SK-N-SH (cell line): Measurements from ENCODE around the gene MEG3. TPM values are rescaled to one million over a fixed set of nuclear protein-coding genes. Genes with fewer than 3 reads are reported as not detected.

Experiments
- CTCF ChIA-PET: fragments of 300-600, 350-600 bp; formaldehyde crosslinking; extraction: SDS; loops from one replicate; lab custom pipeline; 2021; lab: Yijun Ruan, JAX
- POLR2A ChIA-PET: fragments of 350-600 bp; sonication (Branson Sonifier 250); formaldehyde crosslinking; extraction: SDS; loops from one replicate; lab custom pipeline; 2020; ENCODE audit warnings: antibody characterized with exemption, inconsistent platforms; lab: Yijun Ruan, JAX
- DNase-seq: peaks from one replicate; pipeline ENCODE4 v3.0.0; 2012
- H2AFZ ChIP-seq: fragments of 200-600 bp; sonication (generic); 2 replicates; pipeline ENCODE4 v1.8.1; 2016; ENCODE audit warnings: antibody characterized with exemption, mild to moderate bottlenecking, low read depth
- H3F3A ChIP-seq: fragments of 200-600 bp; sonication (generic); replicated peaks from 2 replicates; pipeline ENCODE3; 2016; ENCODE audit warnings: antibody characterized with exemption, mild to moderate bottlenecking; ENCODE audit not compliant: insufficient read depth
- H3K27ac ChIP-seq, 2 experiments: fragments of 200-500 bp in 1 of 2; fragments of 200-600 bp in 1 of 2; sonication (Bioruptor generic) in 1 of 2; sonication (generic), shearing (Covaris generic) in 1 of 2; 2 replicates each; pipeline versions ENCODE4 v1.5.1 to v1.6.1; 2014 to 2016; ENCODE audit warnings: low read depth in 2 of 2, inconsistent platforms in 1 of 2, low read length in 1 of 2, mild to moderate bottlenecking in 1 of 2, mixed read lengths in 1 of 2
- H3K27me3 ChIP-seq: fragments of 200-600 bp; sonication (generic), shearing (Covaris generic); 2 replicates; pipeline ENCODE4 v1.6.1; 2016; ENCODE audit warnings: mixed run types; ENCODE audit not compliant: insufficient read depth
- H3K36me3 ChIP-seq, 2 experiments: fragments of 200-500 bp in 1 of 2; fragments of 200-600 bp in 1 of 2; sonication (Bioruptor generic) in 1 of 2; sonication (generic) in 1 of 2; replicated peaks in 1 of 2; 2 replicates each; pipeline versions ENCODE3 to v1.5.1; 2014 to 2016; ENCODE audit warnings: low read length in 1 of 2, mild to moderate bottlenecking in 1 of 2; ENCODE audit not compliant: insufficient read depth in 2 of 2, control insufficient read depth in 1 of 2
- H3K4me1 ChIP-seq, 2 experiments: fragments of 200-500 bp in 1 of 2; fragments of 200-600 bp in 1 of 2; sonication (Bioruptor generic) in 1 of 2; sonication (generic), shearing (Covaris generic) in 1 of 2; 2 replicates each; pipeline versions ENCODE4 v1.5.1 to v1.6.1; 2014 to 2016; ENCODE audit warnings: low read depth in 1 of 2, low read length in 1 of 2, mixed run types in 1 of 2; ENCODE audit not compliant: insufficient read depth in 2 of 2, control insufficient read depth in 1 of 2
- H3K4me2 ChIP-seq: fragments of 200-600 bp; sonication (generic), shearing (Covaris generic); 2 replicates; pipeline ENCODE4 v1.6.1; 2017; ENCODE audit warnings: mixed run types
- H3K4me3 ChIP-seq, 2 experiments: fragments of 200-500 bp in 1 of 2; fragments of 200-600 bp in 1 of 2; sonication (Bioruptor generic) in 1 of 2; sonication (generic), shearing (Covaris generic) in 1 of 2; 2 replicates each; pipeline versions ENCODE4 v1.5.1 to v1.8.1; 2014 to 2016; ENCODE audit warnings: low read depth in 2 of 2, inconsistent platforms in 1 of 2, low read length in 1 of 2, mild to moderate bottlenecking in 1 of 2, mixed read lengths in 1 of 2, moderate library complexity in 1 of 2
- H3K79me2 ChIP-seq: fragments of 200-600 bp; sonication (generic); 2 replicates; pipeline ENCODE4 v1.8.1; 2017; ENCODE audit warnings: mild to moderate bottlenecking; ENCODE audit not compliant: insufficient read depth
- H3K9ac ChIP-seq: fragments of 200-600 bp; sonication (generic); 2 replicates; pipeline ENCODE4 v1.6.1; 2017; ENCODE audit warnings: mixed run types
- H3K9me2 ChIP-seq: fragments of 200-600 bp; sonication (generic); 2 replicates; pipeline ENCODE4 v1.6.1; 2017; ENCODE audit warnings: mixed run types
- H3K9me3 ChIP-seq: fragments of 200-600 bp; sonication (generic); 2 replicates; pipeline ENCODE4 v1.6.1; 2017; ENCODE audit warnings: mixed run types, mild to moderate bottlenecking, moderate library complexity
- H4K20me1 ChIP-seq: fragments of 200-600 bp; sonication (generic); 2 replicates; pipeline ENCODE4 v1.6.1; 2017; ENCODE audit warnings: mild to moderate bottlenecking, mixed run types; ENCODE audit not compliant: insufficient read depth
- EP300 ChIP-seq, 2 experiments: IDR thresholded peaks; 2 replicates each; pipeline versions ENCODE4 v1.4.0 to v1.6.1; 2012; ENCODE audit warnings: borderline replicate concordance in 1 of 2, low read depth in 1 of 2, low read length in 1 of 2
- FOSL2 ChIP-seq: IDR thresholded peaks from 2 replicates; pipeline ENCODE4 v1.4.0; 2012; ENCODE audit warnings: low read depth, mild to moderate bottlenecking, moderate library complexity, borderline replicate concordance
- FOXJ3 ChIP-seq: sonication (generic); formaldehyde crosslinking; IDR thresholded peaks from 2 replicates; pipeline ENCODE4 v1.5.1; 2020; ENCODE audit warnings: mild to moderate bottlenecking, missing genetic modification reagents
- GATA2 ChIP-seq: sonication (generic); formaldehyde crosslinking; IDR thresholded peaks from 2 replicates; pipeline ENCODE4 v1.5.0; 2020; ENCODE audit warnings: mild to moderate bottlenecking, missing genetic modification reagents
- MAX ChIP-seq: IDR thresholded peaks from 2 replicates; pipeline ENCODE4 v1.4.0; 2012; ENCODE audit warnings: low read depth
- NFIC ChIP-seq: IDR thresholded peaks from 2 replicates; pipeline ENCODE4 v1.4.0; 2012; ENCODE audit warnings: borderline replicate concordance
- RAD21 ChIP-seq: IDR thresholded peaks from 2 replicates; pipeline ENCODE4 v1.6.1; 2012; ENCODE audit warnings: mild to moderate bottlenecking, low read length
- REST ChIP-seq: IDR thresholded peaks from 2 replicates; pipeline ENCODE4 v1.6.1; 2012; ENCODE audit warnings: mild to moderate bottlenecking, low read depth, low read length, moderate library complexity
- RFX5 ChIP-seq: IDR thresholded peaks from 2 replicates; pipeline ENCODE4 v1.6.1; 2012; ENCODE audit warnings: mild to moderate bottlenecking, improper control_type of control experiment, low read length
- USF2 ChIP-seq: fragments of 150-350 bp; IDR thresholded peaks from 2 replicates; pipeline ENCODE4 v1.6.1; 2017; ENCODE audit warnings: antibody characterized with exemption, low read length, low read depth, borderline replicate concordance
- ZBTB33 ChIP-seq: IDR thresholded peaks from 2 replicates; pipeline ENCODE4 v1.4.0; 2012; ENCODE audit warnings: low read depth, borderline replicate concordance
- WGBS: methylation state at CpG from one replicate; pipeline ENCODE4 v1.1.6; 2017; ENCODE audit warnings: low lambda C conversion rate; 5-methylcytosine and 5-hydroxymethylcytosine counted together
- polyA plus RNA-seq, 3 experiments: library from polyadenylated mRNA; depleted of rRNA; stranded (reverse); fragments of >200 nt; gene quantifications; 2 replicates each; pipeline ENCODE4 v1.2.3, GENCODE V29; 2012

Gene MEG3
- polyA plus RNA-seq, 1 of the 3 experiments (the other 2 are of a cell fraction) = not detected

- Histone ChIP-seq H3K9me2 (no peaks in the 10 kb centered on the region), H3K79me2 (no peaks in the 10 kb centered on the region), H3K4me3 (no peak overlapping the region), H2AFZ (no peak overlapping the region), H3K9me3 (no peaks in the 10 kb centered on the region), H3K4me1 (no peaks in the 10 kb centered on the region; a peak in 1 of 4 replicates), H3K4me2 (no peak overlapping the region), H3F3A (no peaks in the 10 kb centered on the region), H3K27me3 (no peaks in the 10 kb centered on the region), H3K36me3 (no peaks in the 10 kb centered on the region), H3K9ac (no peak overlapping the region), H3K27ac (no peak overlapping the region), H4K20me1 (no peaks in the 10 kb centered on the region)
- no peak for DNase-seq
- 60% methylated on average over 7 of the region's 10 CpGs for WGBS
- ChIA-PET POLR2A (no interaction called here), CTCF (no interaction called here)
- no peak for TF ChIP-seq GATA2 (CRISPR knock-in tag)
Measured at GRCh38 chr14:100813291-100813690, 12.6 kb upstream of the MEG3 start.

- CTCF ChIA-PET = interaction anchor here (1.3 to 1.8 kb wide), 2 partner anchors 13 to 19 kb away, joined by 3 to 5 read pairs; no protein-coding TSS in a partner anchor
- H3K79me2 ChIP-seq = no peaks in the 10 kb centered on the region
- H3K4me3 ChIP-seq = no peak overlapping the region
- TF ChIP-seq GATA2 (CRISPR knock-in tag) (no peak), RFX5 (no peak), FOXJ3 (CRISPR knock-in tag) (no peak), NFIC (no peak), ZBTB33 (no peak)
- no peak for DNase-seq
- no peak overlapping the region for H3K4me2 ChIP-seq
- POLR2A ChIA-PET = no interaction called here
- no peaks in the 10 kb centered on the region for H4K20me1 ChIP-seq
- no peaks in the 10 kb centered on the region for H3K9me3 ChIP-seq
- no peak overlapping the region for H3K27ac ChIP-seq
- no peaks in the 10 kb centered on the region for H3K27me3 ChIP-seq
- H3K4me1 ChIP-seq = no peaks in the 10 kb centered on the region; a peak in 1 of 4 replicates
- H3F3A ChIP-seq = no peaks in the 10 kb centered on the region
- H3K9ac ChIP-seq = no peak overlapping the region
- H3K36me3 ChIP-seq = no peaks in the 10 kb centered on the region
- 60% methylated on average over 7 of the region's 15 CpGs for WGBS
- H2AFZ ChIP-seq = no peak overlapping the region
- H3K9me2 ChIP-seq = no peaks in the 10 kb centered on the region
Measured at GRCh38 chr14:100815478-100816285, 10.2 kb upstream of the MEG3 start.

- CTCF ChIA-PET = no interaction called here
- POLR2A ChIA-PET = no interaction called here
- TF ChIP-seq USF2 = no peak
- no peak for TF ChIP-seq EP300 (IDR thresholded peaks at IDR 0.05; ENCODE audit: borderline replicate concordance in 1 of 2, low read depth in 1 of 2, low read length in 1 of 2)
- TF ChIP-seq REST = no peak
- no peak for TF ChIP-seq MAX
- TF ChIP-seq FOSL2 = no peak
- no peak for TF ChIP-seq RAD21
Measured at GRCh38 chr14:100816286-100816949, 9.5 kb upstream of the MEG3 start.

More at GRCh38 chr14:100816286-100816949, 9.5 kb upstream of the MEG3 start:
- Histone ChIP-seq H3K4me2 (no peak overlapping the region), H2AFZ (no peak overlapping the region), H3K27me3 (no peaks in the 10 kb centered on the region), H3F3A (no peaks in the 10 kb centered on the region), H3K9me2 (no peaks in the 10 kb centered on the region), H3K79me2 (no peaks in the 10 kb centered on the region), H3K9ac (no peak overlapping the region), H3K36me3 (no peaks in the 10 kb centered on the region), H3K4me3 (no peak overlapping the region), H3K4me1 (no peaks in the 10 kb centered on the region; a peak in 1 of 4 replicates), H3K27ac (no peak overlapping the region), H3K9me3 (no peaks in the 10 kb centered on the region), H4K20me1 (no peaks in the 10 kb centered on the region)
- WGBS = 53% methylated on average over 3 of the region's 5 CpGs
- no peak for DNase-seq
